ENCODE measurements around the gene PSMD11.

- TF ChIP-seq CTCF (tag by site-specific recombination; IDR thresholded peaks at IDR 0.05): no peak
- no peak for TF ChIP-seq ZBTB11 (tag by site-specific recombination; conservative IDR thresholded peaks at IDR 0.05; ENCODE audit: low read depth)
- no peak for TF ChIP-seq ZNF488 (tag by site-specific recombination; IDR thresholded peaks at IDR 0.05)
- no peak for TF ChIP-seq ZNF239 (tag by site-specific recombination; IDR thresholded peaks at IDR 0.05)
- TF ChIP-seq, protein P1, sequence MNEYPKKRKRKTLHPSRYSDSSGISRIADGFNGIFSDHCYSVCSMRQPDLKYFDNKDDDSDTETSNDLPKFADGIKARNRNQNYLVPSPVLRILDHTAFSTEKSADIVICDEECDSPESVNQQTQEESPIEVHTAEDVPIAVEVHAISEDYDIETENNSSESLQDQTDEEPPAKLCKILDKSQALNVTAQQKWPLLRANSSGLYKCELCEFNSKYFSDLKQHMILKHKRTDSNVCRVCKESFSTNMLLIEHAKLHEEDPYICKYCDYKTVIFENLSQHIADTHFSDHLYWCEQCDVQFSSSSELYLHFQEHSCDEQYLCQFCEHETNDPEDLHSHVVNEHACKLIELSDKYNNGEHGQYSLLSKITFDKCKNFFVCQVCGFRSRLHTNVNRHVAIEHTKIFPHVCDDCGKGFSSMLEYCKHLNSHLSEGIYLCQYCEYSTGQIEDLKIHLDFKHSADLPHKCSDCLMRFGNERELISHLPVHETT (tag by site-specific recombination; IDR thresholded peaks at IDR 0.05): no peak
- no peak for TF ChIP-seq KLF10 (tag by site-specific recombination; IDR thresholded peaks at IDR 0.05)
- TF ChIP-seq, protein P2, sequence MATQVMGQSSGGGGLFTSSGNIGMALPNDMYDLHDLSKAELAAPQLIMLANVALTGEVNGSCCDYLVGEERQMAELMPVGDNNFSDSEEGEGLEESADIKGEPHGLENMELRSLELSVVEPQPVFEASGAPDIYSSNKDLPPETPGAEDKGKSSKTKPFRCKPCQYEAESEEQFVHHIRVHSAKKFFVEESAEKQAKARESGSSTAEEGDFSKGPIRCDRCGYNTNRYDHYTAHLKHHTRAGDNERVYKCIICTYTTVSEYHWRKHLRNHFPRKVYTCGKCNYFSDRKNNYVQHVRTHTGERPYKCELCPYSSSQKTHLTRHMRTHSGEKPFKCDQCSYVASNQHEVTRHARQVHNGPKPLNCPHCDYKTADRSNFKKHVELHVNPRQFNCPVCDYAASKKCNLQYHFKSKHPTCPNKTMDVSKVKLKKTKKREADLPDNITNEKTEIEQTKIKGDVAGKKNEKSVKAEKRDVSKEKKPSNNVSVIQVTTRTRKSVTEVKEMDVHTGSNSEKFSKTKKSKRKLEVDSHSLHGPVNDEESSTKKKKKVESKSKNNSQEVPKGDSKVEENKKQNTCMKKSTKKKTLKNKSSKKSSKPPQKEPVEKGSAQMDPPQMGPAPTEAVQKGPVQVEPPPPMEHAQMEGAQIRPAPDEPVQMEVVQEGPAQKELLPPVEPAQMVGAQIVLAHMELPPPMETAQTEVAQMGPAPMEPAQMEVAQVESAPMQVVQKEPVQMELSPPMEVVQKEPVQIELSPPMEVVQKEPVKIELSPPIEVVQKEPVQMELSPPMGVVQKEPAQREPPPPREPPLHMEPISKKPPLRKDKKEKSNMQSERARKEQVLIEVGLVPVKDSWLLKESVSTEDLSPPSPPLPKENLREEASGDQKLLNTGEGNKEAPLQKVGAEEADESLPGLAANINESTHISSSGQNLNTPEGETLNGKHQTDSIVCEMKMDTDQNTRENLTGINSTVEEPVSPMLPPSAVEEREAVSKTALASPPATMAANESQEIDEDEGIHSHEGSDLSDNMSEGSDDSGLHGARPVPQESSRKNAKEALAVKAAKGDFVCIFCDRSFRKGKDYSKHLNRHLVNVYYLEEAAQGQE (tag by site-specific recombination; IDR thresholded peaks at IDR 0.05): no peak
- TF ChIP-seq, protein P3, sequence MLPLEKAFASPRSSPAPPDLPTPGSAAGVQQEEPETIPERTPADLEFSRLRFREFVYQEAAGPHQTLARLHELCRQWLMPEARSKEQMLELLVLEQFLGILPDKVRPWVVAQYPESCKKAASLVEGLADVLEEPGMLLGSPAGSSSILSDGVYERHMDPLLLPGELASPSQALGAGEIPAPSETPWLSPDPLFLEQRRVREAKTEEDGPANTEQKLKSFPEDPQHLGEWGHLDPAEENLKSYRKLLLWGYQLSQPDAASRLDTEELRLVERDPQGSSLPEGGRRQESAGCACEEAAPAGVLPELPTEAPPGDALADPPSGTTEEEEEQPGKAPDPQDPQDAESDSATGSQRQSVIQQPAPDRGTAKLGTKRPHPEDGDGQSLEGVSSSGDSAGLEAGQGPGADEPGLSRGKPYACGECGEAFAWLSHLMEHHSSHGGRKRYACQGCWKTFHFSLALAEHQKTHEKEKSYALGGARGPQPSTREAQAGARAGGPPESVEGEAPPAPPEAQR (tag by site-specific recombination; IDR thresholded peaks at IDR 0.05): no peak
These were observed 14.7 kb upstream of the PSMD11 start for GRCh38 chr17:32429598-32429997.
